Measurements from ENCODE around the gene TFF2.

The TFF2 gene

GRCh38 chr21:42302794-42303193 is 48.0 kb downstream of the TFF2 start:
- DNase-seq = no peak

GRCh38 chr21:42302076-42302650 is 48.6 kb downstream of the TFF2 start:
- DNase-seq = no peak

GRCh38 chr21:42301371-42302075 is 49.3 kb downstream of the TFF2 start:
- DNase-seq = no peak

- no peak for DNase-seq
These were observed 49.8 kb downstream of the TFF2 start for GRCh38 chr21:42300956-42301355.

- no peak for DNase-seq
These were observed 50.7 kb downstream of the TFF2 start for GRCh38 chr21:42300045-42300583.

- DNase-seq = peak; percentile 7
These were observed 51.3 kb downstream of the TFF2 start for GRCh38 chr21:42299324-42300044.

- DNase-seq = no peak
These were observed 52.1 kb downstream of the TFF2 start for GRCh38 chr21:42298657-42299056.

GRCh38 chr21:42298237-42298636 is 52.6 kb downstream of the TFF2 start:
- DNase-seq = no peak

GRCh38 chr21:42297377-42297776 is 53.4 kb downstream of the TFF2 start:
- no peak for DNase-seq

GRCh38 chr21:42296501-42296900 is 54.3 kb downstream of the TFF2 start:
- no peak for DNase-seq

All from activated naive CD4-positive, alpha-beta T cell treated with Interleukin-2 at 50 U/mL for 16 hours (primary cell).